ENCODE measurements around the gene PPP3CB.

- TF ChIP-seq CTCF (IDR thresholded peaks at IDR 0.05) (no peak), POLR2A (IDR thresholded peaks at IDR 0.05) (no peak)
Observed at GRCh38 chr10:73494213-73494612, 1.6 kb downstream of the PPP3CB start.
